Adrenal gland (tissue), 12 donors: ENCODE results near the gene SEL1L2. TPM values are rescaled to one million over a fixed set of nuclear protein-coding genes. Genes with fewer than 3 reads are reported as not detected.

Experiments used
- DNase-seq, 7 donors: peaks; one replicate each; pipeline ENCODE4 v3.0.0-alpha.2; 2019 to 2020
- H3K27ac ChIP-seq, 5 donors: fragments of 200-600 bp; sonication (generic) in 4 of 5; 1 replicate in 3 of 5; 2 replicates in 2 of 5; pipeline versions ENCODE4 v1.5.1 to v1.8.0; 2016 to 2020; ENCODE audit warnings: mild to moderate bottlenecking in 1 of 5
- H3K27me3 ChIP-seq: fragments of 200-600 bp; 2 replicates; pipeline ENCODE4 v1.8.0; 2021
- H3K36me3 ChIP-seq, 2 donors: fragments of 200-600 bp; replicated peaks in 1 of 2; 1 replicate in 1 of 2; 2 replicates in 1 of 2; pipeline versions ENCODE4 v1.5.1 to v1.8.0; 2018 to 2022
- H3K4me1 ChIP-seq, 2 donors: fragments of 200-600 bp; replicated peaks in 1 of 2; 1 replicate in 1 of 2; 2 replicates in 1 of 2; pipeline versions ENCODE4 v1.5.1 to v1.8.0; 2018 to 2021
- H3K4me3 ChIP-seq, 4 donors: fragments of 200-600 bp; sonication (generic) in 3 of 4; one replicate each; pipeline ENCODE4 v1.5.1; 2016 to 2018
- H3K9me3 ChIP-seq, 3 donors: fragments of 200-600 bp; sonication (generic) in 1 of 3; replicated peaks in 1 of 3; 1 replicate in 2 of 3; 2 replicates in 1 of 3; pipeline versions ENCODE4 v1.5.1 to v1.8.0; 2016 to 2021
- POLR2A ChIP-seq, 2 donors: fragments of 450-650 bp; IDR thresholded peaks; one replicate each; pipeline ENCODE4 v1.6.1; 2017; ENCODE audit warnings: antibody characterized with exemption in 2 of 2, mild to moderate bottlenecking in 2 of 2, moderate library complexity in 1 of 2
- WGBS, 4 donors: extraction: QIAGEN DNeasy Blood & Tissue Kit in 2 of 4; methylation state at CpG; one replicate each; pipeline versions ENCODE4 v1.1.5 to v1.1.7; 2013 to 2017; 5-methylcytosine and 5-hydroxymethylcytosine counted together
- intact Hi-C, 2 donors: fragments of 100-400 bp; cut with DNase I; formaldehyde crosslinking; loops; one replicate each; pipeline versions ENCODE4 v1.14.1 to v1.15.0; 2022 to 2023
- polyA plus RNA-seq, 3 donors: library from polyadenylated mRNA; stranded (reverse); fragments of 200-250 nt in 2 of 3; fragments of 350-450 nt in 1 of 3; fragmentation: Illumina TruSeq in 1 of 3; extraction: RNeasy Lipid Tissue Mini Kit (QIAGEN cat#74804) in 1 of 3; gene quantifications; one replicate each; pipeline ENCODE4 v1.2.3, GENCODE V29; 2013 to 2014
- small RNA-seq, 2 donors: library from RNA; depleted of rRNA; stranded (forward); fragments of <200 nt; gene quantifications; one replicate each; pipeline ENCODE3, GENCODE V24; 2016
- total RNA-seq, 9 donors: library from RNA; depleted of rRNA in 4 of 9; stranded (reverse); fragments of >200 nt in 4 of 9; fragments of 120-200 nt in 1 of 9; fragmentation: NEBNext Ultra II Directional in 1 of 9; extraction: Animal tissue kit (Norgen Biotek cat#: 25700) in 1 of 9; gene quantifications; one replicate each; pipeline versions ENCODE4 v1.1.0 to v1.2.4, GENCODE V29; 2013 to 2023
- TF ChIP-seq, protein P1 (sequence below), 6 experiments: fragments of 450-650 bp in 4 of 6; fragments of 200-600 bp in 2 of 6; sonication (generic) in 1 of 6; IDR thresholded peaks; 1 replicate in 5 of 6; 2 replicates in 1 of 6; pipeline versions ENCODE4 v1.5.1 to v1.8.0; 2016 to 2021; ENCODE audit warnings: antibody characterized with exemption in 6 of 6, mild to moderate bottlenecking in 2 of 6, moderate library complexity in 1 of 6
- donor health status: healthy with polysubstance abuse.
- donor health status: Bipolar disorder and iron deficiency.
- donor health status: DM: yes; HTN: yes; CAD: no.
- donor health status: DM: no; HTN: no; CAD: no.
- donor health status: DM: no; HTN: no; CAD: no.
- donor health status: DM: yes; HTN: yes; CAD: no.

The SEL1L2 gene
- total and polyA plus RNA-seq, 12 donors, result 0.22 to 2.3 (median 0.43) TPM; not detected in 8

DNA sequence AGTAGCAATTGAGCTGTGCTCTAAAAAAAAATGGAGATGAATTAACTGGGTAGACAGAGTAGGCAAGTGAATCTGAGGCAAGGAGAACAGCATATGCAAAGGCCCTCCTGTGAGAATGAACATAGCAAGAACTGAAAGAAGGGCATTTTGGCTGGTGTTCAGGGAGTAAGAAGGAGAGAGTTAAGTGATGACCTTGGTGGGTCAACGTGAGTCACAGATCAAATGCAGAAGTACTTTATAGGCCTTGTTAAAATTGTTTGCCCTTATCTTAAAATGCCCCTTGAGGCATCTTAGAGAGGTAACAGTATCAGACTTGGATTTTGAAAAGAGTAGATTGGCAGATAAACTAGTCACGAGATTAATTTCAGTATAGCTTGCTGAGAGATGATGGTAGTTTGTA, 181.0 kb downstream of the SEL1L2 start:
- TF ChIP-seq, protein P1, sequence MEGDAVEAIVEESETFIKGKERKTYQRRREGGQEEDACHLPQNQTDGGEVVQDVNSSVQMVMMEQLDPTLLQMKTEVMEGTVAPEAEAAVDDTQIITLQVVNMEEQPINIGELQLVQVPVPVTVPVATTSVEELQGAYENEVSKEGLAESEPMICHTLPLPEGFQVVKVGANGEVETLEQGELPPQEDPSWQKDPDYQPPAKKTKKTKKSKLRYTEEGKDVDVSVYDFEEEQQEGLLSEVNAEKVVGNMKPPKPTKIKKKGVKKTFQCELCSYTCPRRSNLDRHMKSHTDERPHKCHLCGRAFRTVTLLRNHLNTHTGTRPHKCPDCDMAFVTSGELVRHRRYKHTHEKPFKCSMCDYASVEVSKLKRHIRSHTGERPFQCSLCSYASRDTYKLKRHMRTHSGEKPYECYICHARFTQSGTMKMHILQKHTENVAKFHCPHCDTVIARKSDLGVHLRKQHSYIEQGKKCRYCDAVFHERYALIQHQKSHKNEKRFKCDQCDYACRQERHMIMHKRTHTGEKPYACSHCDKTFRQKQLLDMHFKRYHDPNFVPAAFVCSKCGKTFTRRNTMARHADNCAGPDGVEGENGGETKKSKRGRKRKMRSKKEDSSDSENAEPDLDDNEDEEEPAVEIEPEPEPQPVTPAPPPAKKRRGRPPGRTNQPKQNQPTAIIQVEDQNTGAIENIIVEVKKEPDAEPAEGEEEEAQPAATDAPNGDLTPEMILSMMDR (IDR thresholded peaks at IDR 0.05), result no peak
- no peak for TF ChIP-seq POLR2A (IDR thresholded peaks at IDR 0.05)
- peak overlapping the region in 2 of 5 donors; percentile 1 to 29 for H3K27ac ChIP-seq
- no peaks in the 10 kb centered on the region for H3K9me3 ChIP-seq
- peaks cover 0 to 75% of the 10 kb centered on the region in 2 donors for H3K36me3 ChIP-seq
- no peaks in the 10 kb centered on the region for H3K27me3 ChIP-seq
- intact Hi-C loops, result no loop called here
- no peak overlapping the region for H3K4me3 ChIP-seq
- 40 to 53% (median 49%) methylated on average over 2 of the region's 2 CpGs for whole genome bisulfite sequencing, 4 donors
- peak in 3 of 7 donors; percentile 26 to 47 (median 43) for DNase-seq
- H3K4me1 ChIP-seq, result no peaks in the 10 kb centered on the region

DNA sequence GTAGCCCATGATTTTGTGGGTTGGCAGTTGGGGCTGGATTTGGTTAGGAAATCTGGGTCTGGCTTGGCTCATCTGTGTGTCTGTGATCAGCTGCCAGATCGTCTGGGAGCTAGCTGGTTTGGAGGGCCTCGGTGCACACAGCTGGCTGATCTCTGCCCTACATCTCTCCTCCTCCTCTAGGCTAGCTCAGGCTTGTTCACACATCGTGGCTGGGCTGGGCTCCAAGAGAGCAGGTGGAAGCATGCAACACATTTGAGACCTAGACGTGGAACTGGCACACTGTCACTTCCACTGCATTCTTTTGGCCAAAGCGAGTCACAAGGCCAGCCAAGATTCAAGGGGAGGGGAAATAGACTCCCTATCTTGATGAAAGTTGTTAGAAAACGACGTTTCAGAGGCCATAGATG, 189.7 kb downstream of the SEL1L2 start:
- no peak for TF ChIP-seq POLR2A (IDR thresholded peaks at IDR 0.05)
- TF ChIP-seq, protein P1 (IDR thresholded peaks at IDR 0.05), result no peak

DNA sequence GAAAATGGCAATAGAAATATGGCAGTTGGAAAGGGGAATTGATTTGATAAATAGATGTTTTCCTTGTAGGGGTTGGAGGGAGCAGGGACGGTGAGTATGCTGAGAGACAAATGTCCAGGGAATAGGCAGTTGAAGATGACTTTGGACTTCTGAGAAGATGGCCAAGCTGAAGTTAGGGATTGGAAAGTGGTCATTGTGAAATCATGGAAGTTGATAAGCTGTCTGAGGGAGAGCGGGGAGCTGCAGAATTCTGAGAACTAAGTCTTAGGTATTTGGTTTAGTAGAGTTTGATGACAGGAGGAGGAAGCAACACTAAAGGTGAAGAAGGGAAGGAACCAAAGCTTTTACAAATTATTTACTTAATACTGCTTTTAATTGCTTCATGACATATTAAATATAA, 190.4 kb downstream of the SEL1L2 start:
- Histone ChIP-seq H3K9me3 (no peaks in the 10 kb centered on the region), H3K27ac (peak overlapping the region in 2 of 5 donors; percentile 24 to 43), H3K4me3 (no peak overlapping the region), H3K4me1 (peaks cover 6 to 16% of the 10 kb centered on the region in 2 donors), H3K36me3 (peaks cover 0 to 72% of the 10 kb centered on the region in 2 donors), H3K27me3 (no peaks in the 10 kb centered on the region)
- no peak for TF ChIP-seq POLR2A (IDR thresholded peaks at IDR 0.05)
- TF ChIP-seq, protein P1 (IDR thresholded peaks at IDR 0.05), result no peak
- intact Hi-C loops, result no loop called here
- DNase-seq, result no peak
- 88 to 93% (median 90%) methylated on average over 2 of the region's 2 CpGs for WGBS, 4 donors

More for the DNA sequence above, 189.7 kb downstream of the SEL1L2 start:
- intact Hi-C loops, result no loop called here
- Histone ChIP-seq H3K4me1 (peaks cover 6 to 16% of the 10 kb centered on the region in 2 donors), H3K9me3 (no peaks in the 10 kb centered on the region), H3K27ac (peak overlapping the region in 3 of 5 donors; percentile 24 to 43 (median 41)), H3K36me3 (peaks cover 0 to 67% of the 10 kb centered on the region in 2 donors), H3K4me3 (no peak overlapping the region), H3K27me3 (no peaks in the 10 kb centered on the region)
- DNase-seq, result peak; percentile 63 to 97 (median 94)
- 11 to 22% (median 18%) methylated on average over 6 to 7 of the region's 7 CpGs for WGBS, 4 donors

Small RNA genes lying within 50 kb of the gene (small RNA-seq; reads per million reads assigned to genes)
- gene RNU6-278P (0 reads per million in 2 donors), gene RPS3P1 (0 reads per million in 2 donors)

Other genes starting within 250 kb of the SEL1L2 start
- 10 to 100 TPM in 8 of 9 donors, 1 to 10 TPM in 1; 3.6 to 23.1 (median 12.5) TPM for gene ESF1, start 205.7 kb downstream of the SEL1L2 start, total RNA-seq
- 10 to 100 TPM in 2 of 3 donors, 1 to 10 TPM in 1; 7.1 to 25.4 (median 19.3) TPM for gene ESF1, start 205.7 kb downstream of the SEL1L2 start, polyA plus RNA-seq
- 10 to 100 TPM in 7 of 9 donors, 1 to 10 TPM in 2; 6.3 to 46.4 (median 17.9) TPM for gene NDUFAF5, start 205.6 kb downstream of the SEL1L2 start, total RNA-seq
- 10 to 100 TPM; 32.8 to 54.1 (median 37.5) TPM for gene NDUFAF5, start 205.6 kb downstream of the SEL1L2 start, polyA plus RNA-seq
- gene MACROD2, start 4.9 kb upstream of the SEL1L2 start, total RNA-seq, result 10 to 100 TPM in 4 of 9 donors, 1 to 10 TPM in 5; 2.1 to 21.2 (median 9.5) TPM
- 1 to 10 TPM; 1.1 to 6.6 (median 4.2) TPM for gene MACROD2, start 4.9 kb upstream of the SEL1L2 start, polyA plus RNA-seq